Mesendoderm (in vitro differentiated cells): ENCODE data around the gene TACC3.

Experiments
- DNase-seq: peaks from one replicate; pipeline ENCODE4 v3.0.0; 2013
- H2AK5ac ChIP-seq: 2 replicates; pipeline ENCODE4 v1.6.1; 2013; ENCODE audit warnings: low read length, inconsistent platforms
- H2BK120ac ChIP-seq: 2 replicates; pipeline ENCODE4 v1.6.1; 2013; ENCODE audit warnings: low read depth, mild to moderate bottlenecking, low read length, moderate library complexity, mixed read lengths
- H2BK15ac ChIP-seq: replicated peaks from 2 replicates; pipeline ENCODE4 v1.6.1; 2013; ENCODE audit warnings: low read depth, mild to moderate bottlenecking, moderate library complexity
- H2BK5ac ChIP-seq: 2 replicates; pipeline ENCODE4 v1.6.1; 2013; ENCODE audit warnings: low read length, inconsistent platforms
- H3K18ac ChIP-seq: 2 replicates; pipeline ENCODE4 v1.6.1; 2013; ENCODE audit warnings: mild to moderate bottlenecking, low read length, mixed read lengths
- H3K23ac ChIP-seq: one replicate; pipeline ENCODE4 v1.6.1; 2013; ENCODE audit warnings: low read length
- H3K27ac ChIP-seq: 2 replicates; pipeline ENCODE4 v1.5.1; 2013; ENCODE audit warnings: low read depth, mild to moderate bottlenecking, inconsistent platforms, low read length, moderate library complexity
- H3K27me3 ChIP-seq: 2 replicates; pipeline ENCODE4 v1.6.1; 2013; ENCODE audit warnings: low read length, control low read depth, mild to moderate bottlenecking, inconsistent platforms; ENCODE audit not compliant: insufficient read depth, poor library complexity
- H3K36me3 ChIP-seq: 2 replicates; pipeline ENCODE4 v1.6.1; 2013; ENCODE audit warnings: low read length, inconsistent platforms; ENCODE audit not compliant: control insufficient read depth, insufficient read depth
- H3K4ac ChIP-seq: one replicate; pipeline ENCODE4 v1.6.1; 2013; ENCODE audit warnings: low read depth, mild to moderate bottlenecking, low read length, moderate library complexity
- H3K4me1 ChIP-seq: 2 replicates; pipeline ENCODE4 v1.6.1; 2013; ENCODE audit warnings: low read depth, low read length, inconsistent platforms; ENCODE audit not compliant: control insufficient read depth
- H3K4me2 ChIP-seq: 2 replicates; pipeline ENCODE4 v1.6.1; 2013; ENCODE audit warnings: low read length
- H3K4me3 ChIP-seq: 2 replicates; pipeline ENCODE4 v1.5.1; 2013; ENCODE audit warnings: mild to moderate bottlenecking, low read length
- H3K56ac ChIP-seq: one replicate; pipeline ENCODE4 v1.6.1; 2013; ENCODE audit warnings: low read length
- H3K79me1 ChIP-seq: 2 replicates; pipeline ENCODE4 v1.6.1; 2013; ENCODE audit warnings: low read length, inconsistent platforms
- H3K79me2 ChIP-seq: 2 replicates; pipeline ENCODE4 v1.6.1; 2013; ENCODE audit warnings: mild to moderate bottlenecking, low read length; ENCODE audit not compliant: control insufficient read depth, insufficient read depth
- H3K9ac ChIP-seq: 2 replicates; pipeline ENCODE4 v1.6.1; 2013; ENCODE audit warnings: low read length, inconsistent platforms
- H4K5ac ChIP-seq: one replicate; pipeline ENCODE4 v1.6.1; 2013; ENCODE audit warnings: low read length
- H4K8ac ChIP-seq: one replicate; pipeline ENCODE4 v1.6.1; 2013; ENCODE audit warnings: low read depth, mild to moderate bottlenecking, control low read depth, low read length, moderate library complexity
- WGBS: extraction: QIAGEN DNeasy Blood & Tissue Kit; methylation state at CpG from one replicate; pipeline ENCODE4 v1.1.7; 2013; ENCODE audit warnings: low lambda C conversion rate, missing lambda C conversion rate; ENCODE audit not compliant: insufficient coverage; ENCODE audit errors: extremely low coverage; 5-methylcytosine and 5-hydroxymethylcytosine counted together

TACC3 gene

GRCh38 chr4:1739358-1739757 is 18.0 kb downstream of the TACC3 start:
- no peak overlapping the region for H3K4me2 ChIP-seq
- H2BK5ac ChIP-seq = no peak overlapping the region
- H3K79me2 ChIP-seq = no peaks in the 10 kb centered on the region
- H3K56ac ChIP-seq = no peak overlapping the region
- no peak overlapping the region for H2BK15ac ChIP-seq
- no peak overlapping the region for H3K23ac ChIP-seq
- no peak overlapping the region for H2AK5ac ChIP-seq
- no CpG with 5 or more reads among the region's 9 CpGs for WGBS
- DNase-seq = no peak
- no peaks in the 10 kb centered on the region for H3K27me3 ChIP-seq
- H3K79me1 ChIP-seq = no peaks in the 10 kb centered on the region
- no peak overlapping the region for H3K4me3 ChIP-seq
- H3K18ac ChIP-seq = no peak overlapping the region
- no peaks in the 10 kb centered on the region for H3K4me1 ChIP-seq
- H3K4ac ChIP-seq = no peak overlapping the region
- no peak overlapping the region for H3K27ac ChIP-seq
- H4K5ac ChIP-seq = no peak overlapping the region
- H2BK120ac ChIP-seq = no peak overlapping the region
- peaks cover 49% of the 10 kb centered on the region for H3K36me3 ChIP-seq
- no peak overlapping the region for H4K8ac ChIP-seq
- no peak overlapping the region for H3K9ac ChIP-seq

GRCh38 chr4:1740021-1740545 is 18.8 kb downstream of the TACC3 start:
- Histone ChIP-seq H3K56ac (no peak overlapping the region), H4K5ac (no peak overlapping the region), H3K4me1 (no peaks in the 10 kb centered on the region), H2BK5ac (no peak overlapping the region), H2BK15ac (no peak overlapping the region), H3K36me3 (peaks cover 48% of the 10 kb centered on the region), H3K79me2 (no peaks in the 10 kb centered on the region), H3K27me3 (no peaks in the 10 kb centered on the region), H3K9ac (no peak overlapping the region), H2AK5ac (no peak overlapping the region), H3K18ac (no peak overlapping the region), H3K27ac (no peak overlapping the region), H3K79me1 (no peaks in the 10 kb centered on the region), H3K4me2 (no peak overlapping the region), H4K8ac (no peak overlapping the region), H2BK120ac (no peak overlapping the region), H3K23ac (no peak overlapping the region), H3K4me3 (no peak overlapping the region), H3K4ac (no peak overlapping the region)
- WGBS = no CpG with 5 or more reads among the region's 22 CpGs
- DNase-seq = no peak

GRCh38 chr4:1741208-1741607 is 19.9 kb downstream of the TACC3 start:
- Histone ChIP-seq H3K4me2 (no peak overlapping the region), H3K4me3 (no peak overlapping the region), H3K36me3 (peaks cover 43% of the 10 kb centered on the region), H4K5ac (no peak overlapping the region), H3K79me2 (no peaks in the 10 kb centered on the region), H3K27me3 (no peaks in the 10 kb centered on the region), H3K4me1 (no peaks in the 10 kb centered on the region), H3K79me1 (no peaks in the 10 kb centered on the region), H2BK15ac (no peak overlapping the region), H3K4ac (no peak overlapping the region), H3K9ac (no peak overlapping the region), H3K56ac (no peak overlapping the region), H3K18ac (no peak overlapping the region), H2BK120ac (no peak overlapping the region), H2AK5ac (no peak overlapping the region), H3K23ac (no peak overlapping the region), H3K27ac (no peak overlapping the region), H4K8ac (no peak overlapping the region), H2BK5ac (no peak overlapping the region)
- DNase-seq = no peak
- WGBS = no CpG with 5 or more reads among the region's 17 CpGs

GRCh38 chr4:1743551-1743950 is 22.2 kb downstream of the TACC3 start:
- Histone ChIP-seq H2AK5ac (no peak overlapping the region), H3K56ac (no peak overlapping the region), H3K4me2 (no peak overlapping the region), H3K4me1 (no peaks in the 10 kb centered on the region), H4K5ac (no peak overlapping the region), H2BK120ac (no peak overlapping the region), H3K27ac (no peak overlapping the region), H4K8ac (no peak overlapping the region), H3K79me1 (no peaks in the 10 kb centered on the region), H3K18ac (no peak overlapping the region), H3K4me3 (no peak overlapping the region), H2BK5ac (no peak overlapping the region), H2BK15ac (no peak overlapping the region), H3K9ac (no peak overlapping the region), H3K4ac (no peak overlapping the region), H3K23ac (no peak overlapping the region), H3K79me2 (no peaks in the 10 kb centered on the region), H3K27me3 (no peaks in the 10 kb centered on the region), H3K36me3 (peaks cover 24% of the 10 kb centered on the region)
- no peak for DNase-seq
- no CpG with 5 or more reads among the region's 12 CpGs for WGBS

GRCh38 chr4:1743975-1744374 is 22.7 kb downstream of the TACC3 start:
- no peak overlapping the region for H3K18ac ChIP-seq
- peaks cover 24% of the 10 kb centered on the region for H3K36me3 ChIP-seq
- no peak overlapping the region for H4K8ac ChIP-seq
- no peaks in the 10 kb centered on the region for H3K27me3 ChIP-seq
- H2BK15ac ChIP-seq = no peak overlapping the region
- H3K79me2 ChIP-seq = no peaks in the 10 kb centered on the region
- no peak overlapping the region for H2AK5ac ChIP-seq
- no peak overlapping the region for H3K23ac ChIP-seq
- H2BK5ac ChIP-seq = no peak overlapping the region
- H3K9ac ChIP-seq = no peak overlapping the region
- no peak for DNase-seq
- H3K4me2 ChIP-seq = no peak overlapping the region
- H2BK120ac ChIP-seq = no peak overlapping the region
- H3K4me3 ChIP-seq = no peak overlapping the region
- H3K4me1 ChIP-seq = no peaks in the 10 kb centered on the region
- H4K5ac ChIP-seq = no peak overlapping the region
- H3K4ac ChIP-seq = no peak overlapping the region
- no peaks in the 10 kb centered on the region for H3K79me1 ChIP-seq
- no peak overlapping the region for H3K27ac ChIP-seq
- WGBS = no CpG with 5 or more reads among the region's 6 CpGs
- H3K56ac ChIP-seq = no peak overlapping the region

GRCh38 chr4:1744552-1744951 is 23.2 kb downstream of the TACC3 start:
- Histone ChIP-seq H3K27ac (no peak overlapping the region), H2BK15ac (no peak overlapping the region), H4K5ac (no peak overlapping the region), H3K56ac (no peak overlapping the region), H3K23ac (no peak overlapping the region), H2BK120ac (no peak overlapping the region), H2AK5ac (no peak overlapping the region), H3K4ac (no peak overlapping the region), H3K79me2 (no peaks in the 10 kb centered on the region), H3K4me3 (no peak overlapping the region), H3K79me1 (no peaks in the 10 kb centered on the region), H3K18ac (no peak overlapping the region), H3K36me3 (peaks cover 21% of the 10 kb centered on the region), H3K4me1 (no peaks in the 10 kb centered on the region), H3K9ac (no peak overlapping the region), H3K4me2 (no peak overlapping the region), H4K8ac (no peak overlapping the region), H3K27me3 (no peaks in the 10 kb centered on the region), H2BK5ac (no peak overlapping the region)
- no peak for DNase-seq
- no CpG with 5 or more reads among the region's 14 CpGs for WGBS
